ENCODE measurements around the gene RNF152.

RNF152 gene

GRCh38 chr18:61892683-61893308 is at the start of gene RNF152:
Gene RNF152 (minus strand): TSS chr18:61893007. CDS start chr18:61816463, 76,544 bp downstream.
- DNase-seq, result peak; percentile 33

- no peak for DNase-seq
These were observed 49.2 kb upstream of the RNF152 start for GRCh38 chr18:61941948-61942471.

- no peak for DNase-seq
These were observed 46.4 kb upstream of the RNF152 start for GRCh38 chr18:61939046-61939674.

- no peak for DNase-seq
These were observed 42.6 kb upstream of the RNF152 start for GRCh38 chr18:61935362-61935761.

- no peak for DNase-seq
These were observed 39.0 kb upstream of the RNF152 start for GRCh38 chr18:61931654-61932379.

- no peak for DNase-seq
These were observed 37.3 kb upstream of the RNF152 start for GRCh38 chr18:61929881-61930640.

GRCh38 chr18:61926532-61926931 is 33.7 kb upstream of the RNF152 start:
- peak; percentile 65 for DNase-seq

GRCh38 chr18:61924550-61924949 is 31.7 kb upstream of the RNF152 start:
- no peak for DNase-seq

- no peak for DNase-seq
These were observed 29.6 kb upstream of the RNF152 start for GRCh38 chr18:61922435-61922834.

GRCh38 chr18:61921621-61922235 is 28.9 kb upstream of the RNF152 start:
- DNase-seq, result no peak

GRCh38 chr18:61917818-61918217 is 25.0 kb upstream of the RNF152 start:
- DNase-seq, result no peak

GRCh38 chr18:61912476-61912875 is 19.7 kb upstream of the RNF152 start:
- no peak for DNase-seq

GRCh38 chr18:61910101-61910500 is 17.3 kb upstream of the RNF152 start:
- no peak for DNase-seq

- DNase-seq, result no peak
These were observed 15.9 kb upstream of the RNF152 start for GRCh38 chr18:61908661-61909060.

- DNase-seq, result peak; percentile 41
These were observed 8.6 kb upstream of the RNF152 start for GRCh38 chr18:61901323-61901986.

GRCh38 chr18:61900504-61901281 is 7.9 kb upstream of the RNF152 start:
- no peak for DNase-seq

- DNase-seq, result no peak
These were observed 5.9 kb upstream of the RNF152 start for GRCh38 chr18:61898640-61899101.

GRCh38 chr18:61896757-61897156 is 4.0 kb upstream of the RNF152 start:
- no peak for DNase-seq

GRCh38 chr18:61896118-61896517 is 3.3 kb upstream of the RNF152 start:
- DNase-seq, result no peak

GRCh38 chr18:61894751-61895524 is 2.1 kb upstream of the RNF152 start:
- no peak for DNase-seq

Data from stimulated activated CD8-positive, alpha-beta memory T cell treated with anti-CD3 and anti-CD28 coated beads, Interleukin-4, amount 100 ng/mL, for 48 hours (primary cell).